ENCODE measurements around the gene CBLC.

GRCh38 chr19:44738603-44739558, 38.8 kb upstream of the CBLC start:
- TF ChIP-seq POLR2A (IDR thresholded peaks at IDR 0.05) (no peak), CTCF (IDR thresholded peaks at IDR 0.05) (no peak), POLR2AphosphoS5 (IDR thresholded peaks at IDR 0.05) (no peak)
